Spinal cord (tissue), 10 donors: Measurements from ENCODE around the gene FTO. TPM values are rescaled to one million over a fixed set of nuclear protein-coding genes. Genes with fewer than 3 reads are reported as not detected.
A peak's percentile ranks its signal among the peaks of the same experiment; 100 is the strongest.

ENCODE experiments used
- DNase-seq, 6 donors: peaks; one replicate each; pipeline versions ENCODE4 v3.0.0 to v3.0.0-alpha.2; 2013 to 2015; ENCODE audit warnings: low spot score in 6 of 6, low read depth in 4 of 6
- H3K27ac ChIP-seq: one replicate; pipeline ENCODE4 v1.5.1; 2013; ENCODE audit warnings: low read depth, low read length, control low read depth
- H3K27me3 ChIP-seq: one replicate; pipeline ENCODE4 v1.6.1; 2013; ENCODE audit warnings: low read length; ENCODE audit not compliant: control insufficient read depth, insufficient read depth
- H3K36me3 ChIP-seq: one replicate; pipeline ENCODE4 v1.6.1; 2013; ENCODE audit warnings: low read length; ENCODE audit not compliant: control insufficient read depth, insufficient read depth
- H3K4me1 ChIP-seq: one replicate; pipeline ENCODE4 v1.6.1; 2013; ENCODE audit warnings: low read length; ENCODE audit not compliant: control insufficient read depth, insufficient read depth
- H3K4me3 ChIP-seq: one replicate; pipeline ENCODE4 v1.5.1; 2013; ENCODE audit warnings: low read depth, low read length, control low read depth
- H3K9me3 ChIP-seq: one replicate; pipeline ENCODE4 v1.6.1; 2013; ENCODE audit warnings: low read length; ENCODE audit not compliant: control insufficient read depth, insufficient read depth
- WGBS: methylation state at CpG from one replicate; pipeline ENCODE4 v1.1.5; 2013; ENCODE audit warnings: missing lambda C conversion rate; ENCODE audit not compliant: insufficient coverage; 5-methylcytosine and 5-hydroxymethylcytosine counted together
- polyA plus RNA-seq, 2 donors: library from polyadenylated mRNA; unstranded; fragments of 120-200 nt; gene quantifications; one replicate each; pipeline ENCODE4 v1.2.1, GENCODE V29; 2013; ENCODE audit not compliant: insufficient read length in 2 of 2
- total RNA-seq, 2 donors: library from RNA; depleted of rRNA in 1 of 2; stranded (reverse); fragments of 120-200 nt in 1 of 2; fragments of >200 nt in 1 of 2; gene quantifications; one replicate each; pipeline versions ENCODE4 v1.2.3 to v1.2.4, GENCODE V29; 2013 to 2014
- donor health status: healthy.

FTO gene
- total and polyA plus RNA-seq, 4 donors: 129 to 183 (median 140) TPM

GRCh38 chr16:54061454-54061853, 357.5 kb downstream of the FTO start:
- H3K9me3 ChIP-seq: no peaks in the 10 kb centered on the region
- no peaks in the 10 kb centered on the region for H3K27me3 ChIP-seq
- peaks cover 3% of the 10 kb centered on the region for H3K4me1 ChIP-seq
- H3K27ac ChIP-seq: no peak overlapping the region
- H3K36me3 ChIP-seq: no peaks in the 10 kb centered on the region
- no peak overlapping the region for H3K4me3 ChIP-seq
- WGBS: no CpG with 5 or more reads among the region's 6 CpGs
- DNase-seq: no peak

GRCh38 chr16:54062361-54063278, 358.7 kb downstream of the FTO start:
- Histone ChIP-seq H3K4me3 (no peak overlapping the region), H3K27ac (no peak overlapping the region), H3K27me3 (no peaks in the 10 kb centered on the region), H3K9me3 (no peaks in the 10 kb centered on the region), H3K36me3 (no peaks in the 10 kb centered on the region), H3K4me1 (peaks cover 3% of the 10 kb centered on the region)
- DNase-seq: peak in 2 of 6 donors; percentile 55 to 87
- WGBS: 69% methylated on average over 10 of the region's 13 CpGs

GRCh38 chr16:54063279-54063773, 359.4 kb downstream of the FTO start:
- DNase-seq: no peak
- H3K4me3 ChIP-seq: no peak overlapping the region
- H3K9me3 ChIP-seq: no peaks in the 10 kb centered on the region
- H3K27me3 ChIP-seq: no peaks in the 10 kb centered on the region
- no peak overlapping the region for H3K27ac ChIP-seq
- no peaks in the 10 kb centered on the region for H3K36me3 ChIP-seq
- peaks cover 3% of the 10 kb centered on the region for H3K4me1 ChIP-seq
- WGBS: 73% methylated on average over 6 of the region's 10 CpGs

GRCh38 chr16:54066451-54067105, 362.6 kb downstream of the FTO start:
- Histone ChIP-seq H3K9me3 (no peaks in the 10 kb centered on the region), H3K36me3 (no peaks in the 10 kb centered on the region), H3K4me1 (peaks cover 3% of the 10 kb centered on the region), H3K27me3 (no peaks in the 10 kb centered on the region), H3K4me3 (no peak overlapping the region), H3K27ac (no peak overlapping the region)
- DNase-seq: no peak
- WGBS: 83% methylated on average over 4 of the region's 4 CpGs

GRCh38 chr16:54067322-54068065, 363.5 kb downstream of the FTO start:
- no peak overlapping the region for H3K27ac ChIP-seq
- WGBS: no CpG with 5 or more reads among the region's 8 CpGs
- no peak overlapping the region for H3K4me3 ChIP-seq
- no peaks in the 10 kb centered on the region for H3K9me3 ChIP-seq
- no peaks in the 10 kb centered on the region for H3K27me3 ChIP-seq
- H3K4me1 ChIP-seq: peaks cover 10% of the 10 kb centered on the region
- H3K36me3 ChIP-seq: no peaks in the 10 kb centered on the region
- DNase-seq: peak in 1 of 6 donors; percentile 93

GRCh38 chr16:54068212-54068611, 364.3 kb downstream of the FTO start:
- H3K36me3 ChIP-seq: no peaks in the 10 kb centered on the region
- no peak overlapping the region for H3K27ac ChIP-seq
- no peak overlapping the region for H3K4me3 ChIP-seq
- WGBS: 80% methylated on average over 1 of the region's 2 CpGs
- no peak for DNase-seq
- H3K4me1 ChIP-seq: peaks cover 7% of the 10 kb centered on the region
- no peaks in the 10 kb centered on the region for H3K9me3 ChIP-seq
- H3K27me3 ChIP-seq: no peaks in the 10 kb centered on the region

- 80% methylated on average over 2 of the region's 3 CpGs for WGBS
- no peaks in the 10 kb centered on the region for H3K27me3 ChIP-seq
- DNase-seq: no peak
- H3K4me1 ChIP-seq: peaks cover 7% of the 10 kb centered on the region
- no peaks in the 10 kb centered on the region for H3K9me3 ChIP-seq
- no peak overlapping the region for H3K4me3 ChIP-seq
- H3K27ac ChIP-seq: no peak overlapping the region
- H3K36me3 ChIP-seq: no peaks in the 10 kb centered on the region
These were observed 365.8 kb downstream of the FTO start for GRCh38 chr16:54069601-54070239.

- H3K4me1 ChIP-seq: peaks cover 7% of the 10 kb centered on the region
- H3K27ac ChIP-seq: no peak overlapping the region
- 52% methylated on average over 2 of the region's 2 CpGs for WGBS
These were observed 366.9 kb downstream of the FTO start for GRCh38 chr16:54070789-54071343.

GRCh38 chr16:54071514-54071913, 367.6 kb downstream of the FTO start:
- Histone ChIP-seq H3K27ac (no peak overlapping the region), H3K9me3 (no peaks in the 10 kb centered on the region), H3K4me3 (no peak overlapping the region), H3K27me3 (no peaks in the 10 kb centered on the region), H3K36me3 (no peaks in the 10 kb centered on the region), H3K4me1 (peaks cover 7% of the 10 kb centered on the region)
- WGBS: 100% methylated on average over 1 of the region's 3 CpGs
- no peak for DNase-seq

More at GRCh38 chr16:54070789-54071343, 366.9 kb downstream of the FTO start:
- DNase-seq: peak in 2 of 6 donors; percentile 15 to 52
- Histone ChIP-seq H3K9me3 (no peaks in the 10 kb centered on the region), H3K36me3 (no peaks in the 10 kb centered on the region), H3K4me3 (no peak overlapping the region), H3K27me3 (no peaks in the 10 kb centered on the region)
